HG02759 (cell line): ENCODE results near the gene DNAAF8.
"Not testable (repeated sequence)": the region's sequence is repeated elsewhere in the genome, so short reads cannot be mapped to it uniquely, and the experiment has no call there.

Experiments used
- ATAC-seq: cut with Tn5 transposase; IDR thresholded peaks from one replicate; pipeline ENCODE4 v1.9.1; 2021; ENCODE audit warnings: mild to moderate bottlenecking, moderate library complexity; ENCODE audit not compliant: unreplicated experiment

Gene DNAAF8

GRCh38 chr16:4776141-4776705 lies 41.9 kb downstream of the DNAAF8 start:
- no peak for ATAC-seq

- ATAC-seq, result no peak
Measured at GRCh38 chr16:4777339-4778049, 43.2 kb downstream of the DNAAF8 start.

GRCh38 chr16:4778050-4778392 lies 43.7 kb downstream of the DNAAF8 start:
- no peak for ATAC-seq

GRCh38 chr16:4780235-4780634 lies 45.9 kb downstream of the DNAAF8 start:
- no peak for ATAC-seq

- ATAC-seq, result no peak
Measured at GRCh38 chr16:4783251-4783950, 49.1 kb downstream of the DNAAF8 start.

GRCh38 chr16:4783951-4784336 lies 49.6 kb downstream of the DNAAF8 start:
- ATAC-seq, result no peak

GRCh38 chr16:4784444-4784987 lies 50.2 kb downstream of the DNAAF8 start:
- not testable (repeated sequence) for ATAC-seq

GRCh38 chr16:4785758-4786433 lies 51.6 kb downstream of the DNAAF8 start:
- no peak for ATAC-seq

- no peak for ATAC-seq
Measured at GRCh38 chr16:4787068-4787467, 52.7 kb downstream of the DNAAF8 start.

GRCh38 chr16:4787627-4788482 lies 53.5 kb downstream of the DNAAF8 start, which contains the start of gene SEPTIN12:
TSS of gene SEPTIN12 (minus strand) at chr16:4788345. CDS start at chr16:4787645, 700 bp downstream.
- ATAC-seq, result no peak

GRCh38 chr16:4788489-4788889 lies 54.2 kb downstream of the DNAAF8 start:
- no peak for ATAC-seq

- ATAC-seq, result no peak
Measured at GRCh38 chr16:4788910-4789309, 54.6 kb downstream of the DNAAF8 start.

GRCh38 chr16:4790261-4790660 lies 55.9 kb downstream of the DNAAF8 start:
- ATAC-seq, result no peak

GRCh38 chr16:4790871-4791270 lies 56.5 kb downstream of the DNAAF8 start:
- ATAC-seq, result no peak

- ATAC-seq, result no peak
Measured at GRCh38 chr16:4792951-4793513, 58.7 kb downstream of the DNAAF8 start.

GRCh38 chr16:4795181-4795827 lies 61.0 kb downstream of the DNAAF8 start, which contains the start of gene SMIM22:
TSS of gene SMIM22 (plus strand) at chr16:4795369. CDS start at chr16:4795735, 366 bp downstream.
- ATAC-seq, result no peak

- no peak for ATAC-seq
Measured at GRCh38 chr16:4795828-4796572, 61.7 kb downstream of the DNAAF8 start.

- ATAC-seq, result no peak
Measured at GRCh38 chr16:4796982-4797804, 62.9 kb downstream of the DNAAF8 start.
